Measurements from ENCODE around the gene CATSPER4. TPM values are rescaled to one million over a fixed set of nuclear protein-coding genes. Genes with fewer than 3 reads are reported as not detected.
A peak's percentile ranks its signal among the peaks of the same experiment; 100 is the strongest.

CATSPER4 gene
- polyA plus RNA-seq, 4 donors, result 0.12 TPM; not detected in 3

- no peak for DNase-seq (ENCODE audit: low read depth in 4 of 4, low spot score in 3 of 4)
Observed at GRCh38 chr1:26164036-26164860, 26.2 kb upstream of the CATSPER4 start.

GRCh38 chr1:26164861-26165842 is 25.2 kb upstream of the CATSPER4 start:
- no peak for DNase-seq (ENCODE audit: low read depth in 4 of 4, low spot score in 3 of 4)

- no peak for DNase-seq (ENCODE audit: low read depth in 4 of 4, low spot score in 3 of 4)
Observed at GRCh38 chr1:26166719-26167281, 23.6 kb upstream of the CATSPER4 start.

GRCh38 chr1:26168410-26169197 is 21.8 kb upstream of the CATSPER4 start, which contains the start of gene C1orf232:
Gene C1orf232, minus strand, starts transcription at chr1:26168963. Its CDS starts 464 bp downstream, at chr1:26168499.
- DNase-seq (ENCODE audit: low read depth in 4 of 4, low spot score in 3 of 4), result no peak

- DNase-seq (ENCODE audit: low read depth in 4 of 4, low spot score in 3 of 4), result no peak
Observed at GRCh38 chr1:26169198-26169554, 21.2 kb upstream of the CATSPER4 start.

- peak; percentile 65 to 82 (median 79) for DNase-seq (ENCODE audit: low read depth in 4 of 4, low spot score in 3 of 4)
Observed at GRCh38 chr1:26169669-26170471, 20.5 kb upstream of the CATSPER4 start, which contains the start of gene ZNF593. Gene ZNF593, plus strand, starts transcription at chr1:26169908. Its CDS starts 76 bp downstream, at chr1:26169984.

GRCh38 chr1:26170472-26170821 is 20.0 kb upstream of the CATSPER4 start:
- DNase-seq (ENCODE audit: low read depth in 4 of 4, low spot score in 3 of 4), result no peak

GRCh38 chr1:26171084-26172072 is 19.0 kb upstream of the CATSPER4 start, which contains the start of gene ZNF593OS:
Gene ZNF593OS, minus strand, starts transcription at chr1:26171832. Its CDS starts 171 bp downstream, at chr1:26171661.
- no peak for DNase-seq (ENCODE audit: low read depth in 4 of 4, low spot score in 3 of 4)

- DNase-seq (ENCODE audit: low read depth in 4 of 4, low spot score in 3 of 4), result no peak
Observed at GRCh38 chr1:26175346-26175745, 15.1 kb upstream of the CATSPER4 start.

GRCh38 chr1:26177182-26177684 is 13.2 kb upstream of the CATSPER4 start, which contains the start of gene CNKSR1:
Gene CNKSR1, plus strand, starts transcription at chr1:26177491. Its CDS starts 57 bp downstream, at chr1:26177548.
- DNase-seq (ENCODE audit: low read depth in 4 of 4, low spot score in 3 of 4), result no peak

- no peak for DNase-seq (ENCODE audit: low read depth in 4 of 4, low spot score in 3 of 4)
Observed at GRCh38 chr1:26180010-26180506, 10.3 kb upstream of the CATSPER4 start.

GRCh38 chr1:26181586-26182382 is 8.6 kb upstream of the CATSPER4 start:
- DNase-seq (ENCODE audit: low read depth in 4 of 4, low spot score in 3 of 4), result no peak

- no peak for DNase-seq (ENCODE audit: low read depth in 4 of 4, low spot score in 3 of 4)
Observed at GRCh38 chr1:26182383-26182696, 8.1 kb upstream of the CATSPER4 start.

GRCh38 chr1:26184086-26184485 is 6.3 kb upstream of the CATSPER4 start:
- no peak for DNase-seq (ENCODE audit: low read depth in 4 of 4, low spot score in 3 of 4)

- DNase-seq (ENCODE audit: low read depth in 4 of 4, low spot score in 3 of 4), result no peak
Observed at GRCh38 chr1:26184883-26185282, 5.5 kb upstream of the CATSPER4 start.

GRCh38 chr1:26187882-26188281 is 2.5 kb upstream of the CATSPER4 start:
- DNase-seq (ENCODE audit: low read depth in 4 of 4, low spot score in 3 of 4), result no peak

- DNase-seq (ENCODE audit: low read depth in 4 of 4, low spot score in 3 of 4), result no peak
Observed at GRCh38 chr1:26188477-26188876, 1.9 kb upstream of the CATSPER4 start.
